KOPT-K1 (cell line): ENCODE measurements around the gene PIP4K2A.
A peak's percentile ranks its signal among the peaks of the same experiment; 100 is the strongest.

Source experiments
- H3K27ac ChIP-seq: fragments of 200-600 bp; sonication (generic); 2 replicates; pipeline ENCODE4 v1.5.1; 2016; ENCODE audit warnings: antibody characterized with exemption, mild to moderate bottlenecking, low read depth, low read length; ENCODE audit not compliant: poor library complexity, severe bottlenecking
- H3K36me3 ChIP-seq: fragments of 200-600 bp; sonication (generic); 2 replicates; pipeline ENCODE4 v1.5.1; 2017; ENCODE audit warnings: antibody characterized with exemption, mild to moderate bottlenecking, low read length, moderate library complexity; ENCODE audit not compliant: insufficient read depth
- H3K9me3 ChIP-seq: fragments of 200-600 bp; sonication (generic); 2 replicates; pipeline ENCODE4 v1.5.1; 2017; ENCODE audit warnings: antibody characterized with exemption, low read length, mild to moderate bottlenecking; ENCODE audit not compliant: insufficient read depth, poor library complexity, severe bottlenecking

The PIP4K2A gene

DNA sequence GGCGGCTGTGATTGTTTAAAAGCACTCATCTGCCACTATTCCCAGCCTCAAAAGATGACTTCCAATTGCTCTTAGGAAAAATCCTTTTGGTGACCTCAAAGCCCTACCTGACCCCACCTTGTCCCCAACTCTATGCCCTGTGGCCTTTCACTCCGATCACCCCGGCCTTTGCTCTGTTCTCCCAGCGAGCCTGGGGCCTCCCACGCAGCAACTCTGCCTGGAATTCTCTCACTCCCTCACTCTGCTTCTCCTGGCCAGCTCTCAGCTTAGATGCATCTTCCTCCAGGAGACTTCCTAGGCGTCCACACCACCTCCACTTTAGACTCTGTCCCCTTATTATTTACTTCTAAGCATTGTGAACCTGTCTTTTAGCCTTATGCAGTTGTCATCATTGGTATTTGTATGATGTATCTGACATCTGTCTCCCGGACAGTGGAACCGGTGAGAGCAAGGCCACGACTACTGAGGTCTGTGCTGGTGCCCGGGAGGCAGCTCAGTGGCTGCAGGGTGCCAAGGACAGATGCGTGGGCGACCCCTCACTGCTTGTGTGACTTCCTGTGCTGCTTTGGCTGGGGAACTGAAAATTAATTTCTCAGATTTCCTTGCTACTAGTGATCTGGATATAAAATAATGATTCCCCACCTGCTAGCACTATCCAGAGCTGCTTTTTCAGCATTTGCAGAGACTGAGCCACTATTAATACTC is 63.0 kb downstream of the PIP4K2A start:
- H3K27ac ChIP-seq: peak overlapping the region; percentile 16
- H3K9me3 ChIP-seq: no peaks in the 10 kb centered on the region
- no peaks in the 10 kb centered on the region for H3K36me3 ChIP-seq

DNA sequence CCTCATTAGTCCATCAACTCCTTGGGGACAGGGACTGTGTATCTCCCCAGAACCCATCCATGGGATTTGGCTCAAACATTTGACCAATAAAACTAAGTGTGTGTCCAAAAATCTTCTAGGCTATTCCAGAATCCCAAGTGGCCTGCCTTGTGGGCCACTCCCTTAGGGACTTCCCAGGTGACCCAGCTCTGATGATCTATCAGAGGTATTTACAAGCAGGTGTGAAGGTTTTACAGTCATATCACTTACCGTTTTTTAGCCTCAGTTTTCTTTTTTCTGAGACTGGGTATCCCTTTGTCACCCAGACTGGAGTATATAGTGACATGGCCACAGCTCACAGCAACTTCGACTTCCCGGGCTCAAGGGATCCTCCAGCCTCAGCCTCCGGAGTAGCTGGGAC is 64.4 kb downstream of the PIP4K2A start:
- Histone ChIP-seq H3K9me3 (no peaks in the 10 kb centered on the region), H3K36me3 (no peaks in the 10 kb centered on the region), H3K27ac (peak overlapping the region; percentile 48)

GRCh38 chr10:22649390-22649841 is 65.0 kb downstream of the PIP4K2A start:
- peak overlapping the region; percentile 48 for H3K27ac ChIP-seq
- no peaks in the 10 kb centered on the region for H3K9me3 ChIP-seq
- H3K36me3 ChIP-seq: no peaks in the 10 kb centered on the region

DNA sequence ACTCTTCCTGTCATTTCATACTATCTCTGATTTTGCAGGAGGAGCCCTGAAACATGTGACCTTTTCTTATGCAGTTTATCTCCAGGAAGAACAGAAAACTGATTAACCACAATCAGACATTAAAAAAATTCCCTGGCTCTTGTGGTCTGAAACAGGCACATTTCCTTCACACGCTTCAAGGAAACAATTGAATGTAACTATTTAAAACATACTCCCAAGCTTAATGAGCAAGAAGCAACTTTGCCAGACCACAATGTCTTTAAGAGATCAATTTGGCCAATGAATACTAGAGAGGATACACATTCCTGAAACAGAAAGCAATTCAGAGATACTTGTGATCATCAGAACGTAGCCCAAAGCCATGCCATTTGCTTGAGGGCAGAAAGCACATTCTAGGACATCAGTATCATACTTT is 65.8 kb downstream of the PIP4K2A start:
- H3K36me3 ChIP-seq: no peaks in the 10 kb centered on the region
- H3K9me3 ChIP-seq: no peaks in the 10 kb centered on the region
- H3K27ac ChIP-seq: peak overlapping the region; percentile 29

- peak overlapping the region; percentile 41 for H3K27ac ChIP-seq
- no peaks in the 10 kb centered on the region for H3K9me3 ChIP-seq
- no peaks in the 10 kb centered on the region for H3K36me3 ChIP-seq
These were observed 67.1 kb downstream of the PIP4K2A start for GRCh38 chr10:22647244-22647643.

DNA sequence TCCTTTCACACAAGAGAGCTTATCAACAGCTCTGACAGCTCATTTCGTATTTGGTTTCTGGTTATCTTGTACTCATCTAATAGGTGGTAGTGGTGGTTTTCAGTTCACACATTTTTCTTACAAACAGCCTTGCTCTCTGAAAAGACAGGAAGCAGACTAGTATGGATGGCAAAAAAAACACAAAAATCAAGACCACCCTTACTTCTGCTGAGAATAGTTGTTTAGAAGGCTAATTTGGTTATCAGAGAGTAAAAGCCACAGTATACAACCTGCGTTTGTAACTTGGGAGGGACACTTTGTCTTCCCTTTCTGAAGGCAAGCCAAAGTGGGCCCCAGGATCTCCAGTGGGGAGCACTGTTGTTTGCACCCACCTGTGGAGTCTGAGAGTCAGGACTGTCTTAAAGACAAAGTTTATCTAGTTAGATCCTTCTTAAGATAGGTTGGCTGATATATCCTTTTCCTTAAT is 68.0 kb downstream of the PIP4K2A start:
- peak overlapping the region; percentile 41 for H3K27ac ChIP-seq

DNA sequence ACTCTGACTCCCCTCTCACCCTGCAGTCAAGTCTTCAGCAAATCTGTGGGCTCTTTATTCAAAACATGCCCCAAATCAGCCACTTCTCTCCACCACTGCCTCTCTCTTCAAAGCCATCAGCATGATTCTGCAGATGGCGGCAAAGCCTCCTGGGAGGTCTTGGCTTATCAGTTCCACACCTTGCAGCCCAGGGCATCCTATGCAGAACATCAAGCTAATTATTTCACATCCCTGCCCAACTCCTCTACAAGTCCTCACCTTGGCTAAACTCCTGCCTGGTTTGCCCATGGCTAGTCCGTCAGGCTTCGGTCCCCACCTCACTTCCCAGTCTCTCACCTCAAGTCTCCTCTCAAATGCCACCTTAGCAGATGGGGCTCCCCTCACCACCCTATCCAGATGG is 70.2 kb downstream of the PIP4K2A start:
- no peaks in the 10 kb centered on the region for H3K9me3 ChIP-seq
- no peak overlapping the region for H3K27ac ChIP-seq
- H3K36me3 ChIP-seq: no peaks in the 10 kb centered on the region; the same call in 1 of the 2 replicates

More for the DNA sequence above, 68.0 kb downstream of the PIP4K2A start:
- Histone ChIP-seq H3K36me3 (no peaks in the 10 kb centered on the region), H3K9me3 (no peaks in the 10 kb centered on the region)

GRCh38 chr10:22643775-22644174 is 70.6 kb downstream of the PIP4K2A start:
- Histone ChIP-seq H3K36me3 (no peaks in the 10 kb centered on the region; the same call in 1 of the 2 replicates), H3K9me3 (no peaks in the 10 kb centered on the region), H3K27ac (no peak overlapping the region)

DNA sequence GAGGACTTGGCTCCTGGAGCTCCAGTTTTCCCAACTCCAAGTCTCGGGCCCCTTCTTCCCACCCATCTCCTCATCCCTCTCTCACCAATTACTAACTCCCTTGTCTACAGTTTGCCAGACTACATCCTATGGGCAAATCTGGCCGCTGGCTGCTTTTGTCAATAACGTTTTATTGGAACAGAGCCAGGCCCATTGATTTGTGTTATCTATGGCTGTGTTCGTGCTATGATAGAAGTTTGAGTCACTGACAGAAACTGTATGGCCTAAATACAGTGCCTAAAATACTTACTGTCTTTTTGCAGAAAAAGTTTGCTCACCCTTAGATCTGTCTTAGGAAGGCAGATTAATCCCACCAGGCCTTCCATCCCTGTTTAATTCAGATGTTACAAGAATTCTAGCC is 71.3 kb downstream of the PIP4K2A start:
- Histone ChIP-seq H3K36me3 (no peaks in the 10 kb centered on the region; the same call in 1 of the 2 replicates), H3K9me3 (no peaks in the 10 kb centered on the region), H3K27ac (no peak overlapping the region)

GRCh38 chr10:22641743-22642142 is 72.6 kb downstream of the PIP4K2A start:
- Histone ChIP-seq H3K9me3 (no peaks in the 10 kb centered on the region), H3K27ac (no peak overlapping the region), H3K36me3 (no peaks in the 10 kb centered on the region; the same call in 1 of the 2 replicates)

DNA sequence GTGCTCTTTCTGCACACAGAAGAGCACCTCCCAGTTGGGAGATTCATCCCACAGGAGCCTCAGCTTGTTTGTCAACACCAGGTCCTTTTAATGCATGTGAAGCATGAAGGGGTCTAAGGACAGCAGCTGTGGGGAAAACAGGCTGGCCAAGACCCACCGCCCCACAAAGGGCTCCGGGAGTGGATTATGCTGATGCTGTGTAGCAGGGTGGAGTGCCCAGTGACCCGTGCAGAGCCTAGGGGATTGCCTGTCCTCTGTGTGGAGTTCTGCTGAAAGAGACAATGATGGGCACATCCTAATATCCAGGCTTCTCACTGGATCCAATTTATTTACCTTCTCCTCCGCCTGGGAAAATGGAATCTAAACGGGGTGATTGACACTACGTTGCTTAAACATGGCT is 74.0 kb downstream of the PIP4K2A start:
- H3K27ac ChIP-seq: no peak overlapping the region
- H3K36me3 ChIP-seq: no peaks in the 10 kb centered on the region; the same call in 1 of the 2 replicates
- H3K9me3 ChIP-seq: no peaks in the 10 kb centered on the region

GRCh38 chr10:22638863-22639262 is 75.5 kb downstream of the PIP4K2A start:
- no peak overlapping the region for H3K27ac ChIP-seq
- no peaks in the 10 kb centered on the region; the same call in 1 of the 2 replicates for H3K36me3 ChIP-seq

DNA sequence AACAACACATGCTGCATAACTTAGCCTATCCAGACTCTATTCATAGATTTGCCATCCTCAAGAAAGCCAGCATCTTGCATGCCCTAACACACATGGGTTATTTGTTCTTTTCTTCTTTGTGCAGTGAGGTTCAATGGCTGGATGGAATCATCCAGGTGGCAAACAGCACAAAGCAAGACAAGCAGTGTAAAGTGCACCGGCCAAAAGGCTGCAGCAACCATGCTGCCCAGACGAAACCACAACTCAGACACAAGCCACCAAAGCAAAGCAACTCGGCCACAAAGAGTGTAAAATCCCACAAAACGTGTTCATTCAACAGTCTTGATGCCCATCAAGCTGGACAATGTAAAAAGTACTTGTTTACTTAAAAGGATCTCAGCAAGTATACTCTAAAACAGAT is 76.9 kb downstream of the PIP4K2A start:
- H3K27ac ChIP-seq: no peak overlapping the region

More at GRCh38 chr10:22638863-22639262, 75.5 kb downstream of the PIP4K2A start:
- no peaks in the 10 kb centered on the region for H3K9me3 ChIP-seq

DNA sequence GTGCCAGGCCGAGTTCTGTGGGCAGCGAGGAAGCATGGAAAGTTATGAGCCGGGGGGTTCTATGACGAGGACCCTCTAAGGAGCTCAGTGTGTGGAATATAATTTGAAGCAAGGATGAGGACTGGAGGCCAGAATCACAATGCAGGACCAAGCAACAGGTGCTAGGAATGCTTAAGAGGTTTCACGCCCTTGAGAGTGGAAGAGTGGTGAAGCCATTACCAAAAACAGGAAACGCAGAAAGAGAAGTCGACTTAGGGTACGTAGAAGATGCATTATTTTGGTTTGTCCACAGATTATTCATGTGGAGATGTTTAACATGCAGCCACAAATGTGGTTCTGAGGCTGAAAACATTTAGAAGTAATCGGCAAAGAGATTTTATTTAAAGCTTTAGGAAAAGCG is 78.7 kb downstream of the PIP4K2A start:
- H3K9me3 ChIP-seq: no peaks in the 10 kb centered on the region
- no peaks in the 10 kb centered on the region; the same call in 1 of the 2 replicates for H3K36me3 ChIP-seq
- H3K27ac ChIP-seq: no peak overlapping the region

More for the DNA sequence above, 76.9 kb downstream of the PIP4K2A start:
- Histone ChIP-seq H3K9me3 (no peaks in the 10 kb centered on the region), H3K36me3 (no peaks in the 10 kb centered on the region; the same call in 1 of the 2 replicates)

- no peaks in the 10 kb centered on the region for H3K9me3 ChIP-seq
- H3K36me3 ChIP-seq: no peaks in the 10 kb centered on the region
- H3K27ac ChIP-seq: no peak overlapping the region
These were observed 79.5 kb downstream of the PIP4K2A start for GRCh38 chr10:22634606-22635459.
